Measurements from ENCODE around the gene MAST4. TPM values are rescaled to one million over a fixed set of nuclear protein-coding genes. Genes with fewer than 3 reads are reported as not detected.

The MAST4 gene
- total RNA-seq, 4 donors from 2014 or later = 19.5 to 44.1 (median 24.1) TPM

GRCh38 chr5:66814146-66814991 is 218.2 kb downstream of the MAST4 start:
- 33 to 40% methylated on average over 6 of the region's 6 CpGs for WGBS, 2 donors
- no peaks in the 10 kb centered on the region for H3K9me3 ChIP-seq
- no peak overlapping the region for H3K4me3 ChIP-seq
- H3K27me3 ChIP-seq = no peaks in the 10 kb centered on the region
- H3K4me1 ChIP-seq = no peaks in the 10 kb centered on the region
- H3K27ac ChIP-seq = no peak overlapping the region
- no peaks in the 10 kb centered on the region for H3K36me3 ChIP-seq
- TF ChIP-seq POLR2A (IDR thresholded peaks at IDR 0.05) (no peak), CTCF (IDR thresholded peaks at IDR 0.05) (peak; percentile 35 to 69 (median 63))
- peak in 1 of 2 donors; percentile 59 for DNase-seq (ENCODE audit: low spot score in 2 of 2)

- H3K9me3 ChIP-seq = no peaks in the 10 kb centered on the region
- no peak for TF ChIP-seq POLR2A (IDR thresholded peaks at IDR 0.05)
- no peak for TF ChIP-seq EP300 (IDR thresholded peaks at IDR 0.05)
- no peak for TF ChIP-seq CTCF (IDR thresholded peaks at IDR 0.05)
- H3K27me3 ChIP-seq = no peaks in the 10 kb centered on the region
- no peak overlapping the region for H3K4me3 ChIP-seq
- no peaks in the 10 kb centered on the region for H3K4me1 ChIP-seq
- no peak overlapping the region for H3K27ac ChIP-seq
- no peak for DNase-seq (ENCODE audit: low spot score in 2 of 2)
- H3K36me3 ChIP-seq = no peaks in the 10 kb centered on the region
- 91 to 93% methylated on average over 5 of the region's 5 CpGs for WGBS, 2 donors
These were observed 222.2 kb downstream of the MAST4 start for GRCh38 chr5:66818304-66818934.

- 82 to 83% methylated on average over 4 of the region's 4 CpGs for WGBS, 2 donors
- no peak overlapping the region for H3K4me3 ChIP-seq
- no peak overlapping the region for H3K27ac ChIP-seq
- no peak for DNase-seq (ENCODE audit: low spot score in 2 of 2)
- no peaks in the 10 kb centered on the region for H3K27me3 ChIP-seq
- TF ChIP-seq EP300 (IDR thresholded peaks at IDR 0.05) (no peak), CTCF (IDR thresholded peaks at IDR 0.05) (no peak), POLR2A (IDR thresholded peaks at IDR 0.05) (no peak)
- no peaks in the 10 kb centered on the region for H3K36me3 ChIP-seq
- H3K9me3 ChIP-seq = no peaks in the 10 kb centered on the region
- no peaks in the 10 kb centered on the region for H3K4me1 ChIP-seq
These were observed 222.7 kb downstream of the MAST4 start for GRCh38 chr5:66818935-66819328.

- 82 to 87% methylated on average over 5 of the region's 5 CpGs for WGBS, 2 donors
- TF ChIP-seq EP300 (IDR thresholded peaks at IDR 0.05) = no peak
- TF ChIP-seq CTCF (IDR thresholded peaks at IDR 0.05) = no peak
- TF ChIP-seq POLR2A (IDR thresholded peaks at IDR 0.05) = no peak
These were observed 224.5 kb downstream of the MAST4 start for GRCh38 chr5:66820630-66821207.

More at GRCh38 chr5:66820630-66821207, 224.5 kb downstream of the MAST4 start:
- Histone ChIP-seq H3K36me3 (no peaks in the 10 kb centered on the region), H3K27me3 (no peaks in the 10 kb centered on the region), H3K9me3 (no peaks in the 10 kb centered on the region), H3K4me1 (no peaks in the 10 kb centered on the region), H3K4me3 (no peak overlapping the region), H3K27ac (no peak overlapping the region)
- DNase-seq (ENCODE audit: low spot score in 2 of 2) = no peak

All from tibial nerve (tissue), 4 donors.